HEK293 (cell line): Measurements from ENCODE around the gene ZBTB38.

Experiments
- FEZF1 ChIP-seq: fragments of 450-650 bp; formaldehyde crosslinking; IDR thresholded peaks from 2 replicates; pipeline ENCODE4 v1.5.1; 2016; ENCODE audit warnings: missing biosample characterization, missing genetic modification characterization
- GFI1B ChIP-seq: fragments of 450-650 bp; formaldehyde crosslinking; IDR thresholded peaks from 2 replicates; pipeline ENCODE4 v1.5.1; 2016; ENCODE audit warnings: missing biosample characterization, missing genetic modification characterization
- GLI2 ChIP-seq: fragments of 450-650 bp; formaldehyde crosslinking; IDR thresholded peaks from 2 replicates; pipeline ENCODE4; 2017; ENCODE audit warnings: missing biosample characterization, missing genetic modification characterization, low read depth, borderline replicate concordance
- GLIS2 ChIP-seq: fragments of 450-650 bp; formaldehyde crosslinking; IDR thresholded peaks from 2 replicates; pipeline ENCODE4 v1.5.1; 2016; ENCODE audit warnings: missing biosample characterization, missing genetic modification characterization
- HOXC10 ChIP-seq: sonication (generic); formaldehyde crosslinking; IDR thresholded peaks from 2 replicates; pipeline ENCODE4 v1.8.1; 2023; ENCODE audit warnings: mild to moderate bottlenecking, missing genetic modification reagents
- REPIN1 ChIP-seq: fragments of 450-650 bp; formaldehyde crosslinking; IDR thresholded peaks from 2 replicates; pipeline ENCODE4 v1.5.1; 2017; ENCODE audit warnings: missing biosample characterization, missing genetic modification characterization, low read depth
- REST ChIP-seq: fragments of 450-650 bp; formaldehyde crosslinking; IDR thresholded peaks from 2 replicates; pipeline ENCODE4 v1.5.1; 2016; ENCODE audit warnings: missing biosample characterization, missing genetic modification characterization
- SP3 ChIP-seq: fragments of 450-650 bp; formaldehyde crosslinking; IDR thresholded peaks from 2 replicates; pipeline ENCODE4 v1.5.1; 2016; ENCODE audit warnings: missing biosample characterization, missing genetic modification characterization
- ZBTB48 ChIP-seq: fragments of 450-650 bp; formaldehyde crosslinking; IDR thresholded peaks from 2 replicates; pipeline ENCODE4 v1.5.1; 2016; ENCODE audit warnings: missing biosample characterization, missing genetic modification characterization
- ZNF10 ChIP-seq: fragments of 450-650 bp; formaldehyde crosslinking; IDR thresholded peaks from 2 replicates; pipeline ENCODE4 v1.5.1; 2017; ENCODE audit warnings: missing biosample characterization, missing genetic modification characterization
- ZNF121 ChIP-seq: fragments of 450-650 bp; formaldehyde crosslinking; IDR thresholded peaks from 2 replicates; pipeline ENCODE4 v1.5.1; 2016; ENCODE audit warnings: missing biosample characterization, missing genetic modification characterization
- ZNF157 ChIP-seq: fragments of 450-650 bp; formaldehyde crosslinking; IDR thresholded peaks from 2 replicates; pipeline ENCODE4 v1.5.1; 2016; ENCODE audit warnings: missing biosample characterization, missing genetic modification characterization
- ZNF16 ChIP-seq: fragments of 450-650 bp; formaldehyde crosslinking; IDR thresholded peaks from 2 replicates; pipeline ENCODE4 v1.5.1; 2016; ENCODE audit warnings: low read depth, missing biosample characterization, missing genetic modification characterization
- ZNF175 ChIP-seq: fragments of 450-650 bp; formaldehyde crosslinking; IDR thresholded peaks from 2 replicates; pipeline ENCODE4 v1.5.1; 2016; ENCODE audit warnings: missing biosample characterization, missing genetic modification characterization
- ZNF19 ChIP-seq: fragments of 450-650 bp; formaldehyde crosslinking; IDR thresholded peaks from 2 replicates; pipeline ENCODE4; 2016; ENCODE audit warnings: missing biosample characterization, missing genetic modification characterization, low read depth
- ZNF214 ChIP-seq: fragments of 450-650 bp; formaldehyde crosslinking; IDR thresholded peaks from 2 replicates; pipeline ENCODE4 v1.5.1; 2017; ENCODE audit warnings: missing biosample characterization, mild to moderate bottlenecking, missing genetic modification characterization, borderline replicate concordance
- ZNF24 ChIP-seq: fragments of 450-650 bp; formaldehyde crosslinking; IDR thresholded peaks from 2 replicates; pipeline ENCODE4 v1.5.1; 2016; ENCODE audit warnings: missing biosample characterization, missing genetic modification characterization
- ZNF292 ChIP-seq: fragments of 450-650 bp; formaldehyde crosslinking; IDR thresholded peaks from 2 replicates; pipeline ENCODE4 v1.5.1; 2016; ENCODE audit warnings: low read depth, missing biosample characterization, missing genetic modification characterization, borderline replicate concordance
- ZNF311 ChIP-seq: fragments of 450-650 bp; formaldehyde crosslinking; IDR thresholded peaks from 2 replicates; pipeline ENCODE4 v1.5.1; 2017; ENCODE audit warnings: missing biosample characterization, missing genetic modification characterization, borderline replicate concordance
- ZNF548 ChIP-seq: fragments of 450-650 bp; formaldehyde crosslinking; IDR thresholded peaks from 2 replicates; pipeline ENCODE4 v1.5.1; 2016; ENCODE audit warnings: missing biosample characterization, missing genetic modification characterization
- ZNF558 ChIP-seq: fragments of 450-650 bp; formaldehyde crosslinking; IDR thresholded peaks from 2 replicates; pipeline ENCODE4 v1.5.1; 2016; ENCODE audit warnings: missing biosample characterization, missing genetic modification characterization
- ZNF677 ChIP-seq: fragments of 450-650 bp; IDR thresholded peaks from 2 replicates; pipeline ENCODE4 v1.5.0; 2018; ENCODE audit warnings: missing biosample characterization, mild to moderate bottlenecking, missing genetic modification characterization, moderate library complexity
- ZNF701 ChIP-seq: fragments of 450-650 bp; formaldehyde crosslinking; IDR thresholded peaks from 2 replicates; pipeline ENCODE4 v1.5.1; 2016; ENCODE audit warnings: missing biosample characterization, missing genetic modification characterization
- ZNF785 ChIP-seq: fragments of 450-650 bp; formaldehyde crosslinking; IDR thresholded peaks from 2 replicates; pipeline ENCODE4 v1.5.1; 2016; ENCODE audit warnings: missing biosample characterization, missing genetic modification characterization
- ZXDB ChIP-seq: fragments of 450-650 bp; formaldehyde crosslinking; IDR thresholded peaks from 2 replicates; pipeline ENCODE4 v1.5.1; 2016; ENCODE audit warnings: missing biosample characterization, missing genetic modification characterization
- TF ChIP-seq, protein P1 (sequence below): fragments of 450-650 bp; formaldehyde crosslinking; IDR thresholded peaks from 2 replicates; pipeline ENCODE4 v1.5.1; 2017; ENCODE audit warnings: missing biosample characterization, mild to moderate bottlenecking, missing genetic modification characterization, moderate library complexity
- TF ChIP-seq, protein P2 (sequence below): fragments of 450-650 bp; formaldehyde crosslinking; IDR thresholded peaks from 2 replicates; pipeline ENCODE4 v1.5.1; 2016; ENCODE audit warnings: missing biosample characterization, missing genetic modification characterization, borderline replicate concordance
- TF ChIP-seq, protein P3 (sequence below): fragments of 450-650 bp; formaldehyde crosslinking; IDR thresholded peaks from 2 replicates; pipeline ENCODE4 v1.5.1; 2016; ENCODE audit warnings: missing biosample characterization, missing genetic modification characterization, borderline replicate concordance

Gene ZBTB38

GRCh38 chr3:141384157-141384556 is 15.9 kb downstream of the ZBTB38 start (continued):
- no peak for TF ChIP-seq ZNF16
- TF ChIP-seq FEZF1, result peak; percentile 58
- no peak for TF ChIP-seq ZNF548 (tag by site-specific recombination)
- no peak for TF ChIP-seq ZNF558 (tag by site-specific recombination)
- no peak for TF ChIP-seq HOXC10 (CRISPR knock-in tag)
- TF ChIP-seq, protein P1, sequence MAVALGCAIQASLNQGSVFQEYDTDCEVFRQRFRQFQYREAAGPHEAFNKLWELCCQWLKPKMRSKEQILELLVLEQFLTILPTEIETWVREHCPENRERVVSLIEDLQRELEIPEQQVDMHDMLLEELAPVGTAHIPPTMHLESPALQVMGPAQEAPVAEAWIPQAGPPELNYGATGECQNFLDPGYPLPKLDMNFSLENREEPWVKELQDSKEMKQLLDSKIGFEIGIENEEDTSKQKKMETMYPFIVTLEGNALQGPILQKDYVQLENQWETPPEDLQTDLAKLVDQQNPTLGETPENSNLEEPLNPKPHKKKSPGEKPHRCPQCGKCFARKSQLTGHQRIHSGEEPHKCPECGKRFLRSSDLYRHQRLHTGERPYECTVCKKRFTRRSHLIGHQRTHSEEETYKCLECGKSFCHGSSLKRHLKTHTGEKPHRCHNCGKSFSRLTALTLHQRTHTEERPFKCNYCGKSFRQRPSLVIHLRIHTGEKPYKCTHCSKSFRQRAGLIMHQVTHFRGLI, result no peak
- TF ChIP-seq GLIS2 (tag by site-specific recombination), result no peak
- no peak for TF ChIP-seq ZNF10 (tag by site-specific recombination)
- TF ChIP-seq ZNF311 (tag by site-specific recombination), result no peak
- no peak for TF ChIP-seq SP3 (tag by site-specific recombination)
- TF ChIP-seq ZNF19 (tag by site-specific recombination), result no peak
- TF ChIP-seq ZNF157 (tag by site-specific recombination), result no peak
- TF ChIP-seq ZNF292, result no peak
- no peak for TF ChIP-seq REPIN1 (tag by site-specific recombination)
- TF ChIP-seq REST (tag by site-specific recombination), result no peak
- no peak for TF ChIP-seq ZNF785 (tag by site-specific recombination)
- TF ChIP-seq ZNF701 (tag by site-specific recombination), result no peak
- TF ChIP-seq, protein P2, sequence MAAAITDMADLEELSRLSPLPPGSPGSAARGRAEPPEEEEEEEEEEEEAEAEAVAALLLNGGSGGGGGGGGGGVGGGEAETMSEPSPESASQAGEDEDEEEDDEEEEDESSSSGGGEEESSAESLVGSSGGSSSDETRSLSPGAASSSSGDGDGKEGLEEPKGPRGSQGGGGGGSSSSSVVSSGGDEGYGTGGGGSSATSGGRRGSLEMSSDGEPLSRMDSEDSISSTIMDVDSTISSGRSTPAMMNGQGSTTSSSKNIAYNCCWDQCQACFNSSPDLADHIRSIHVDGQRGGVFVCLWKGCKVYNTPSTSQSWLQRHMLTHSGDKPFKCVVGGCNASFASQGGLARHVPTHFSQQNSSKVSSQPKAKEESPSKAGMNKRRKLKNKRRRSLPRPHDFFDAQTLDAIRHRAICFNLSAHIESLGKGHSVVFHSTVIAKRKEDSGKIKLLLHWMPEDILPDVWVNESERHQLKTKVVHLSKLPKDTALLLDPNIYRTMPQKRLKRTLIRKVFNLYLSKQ (tag by site-specific recombination), result no peak
- TF ChIP-seq ZNF677 (tag by site-specific recombination), result no peak
- peak; percentile 86 for TF ChIP-seq GLI2 (tag by site-specific recombination)
- no peak for TF ChIP-seq ZBTB48 (tag by site-specific recombination)
- TF ChIP-seq GFI1B (tag by site-specific recombination), result no peak
- no peak for TF ChIP-seq ZNF175 (tag by site-specific recombination)
- TF ChIP-seq ZNF214 (tag by site-specific recombination), result no peak
- peak; percentile 59; the same call in 1 of the 2 replicates for TF ChIP-seq ZNF24 (tag by site-specific recombination)
- TF ChIP-seq ZNF121 (tag by site-specific recombination), result no peak
- TF ChIP-seq, protein P3, sequence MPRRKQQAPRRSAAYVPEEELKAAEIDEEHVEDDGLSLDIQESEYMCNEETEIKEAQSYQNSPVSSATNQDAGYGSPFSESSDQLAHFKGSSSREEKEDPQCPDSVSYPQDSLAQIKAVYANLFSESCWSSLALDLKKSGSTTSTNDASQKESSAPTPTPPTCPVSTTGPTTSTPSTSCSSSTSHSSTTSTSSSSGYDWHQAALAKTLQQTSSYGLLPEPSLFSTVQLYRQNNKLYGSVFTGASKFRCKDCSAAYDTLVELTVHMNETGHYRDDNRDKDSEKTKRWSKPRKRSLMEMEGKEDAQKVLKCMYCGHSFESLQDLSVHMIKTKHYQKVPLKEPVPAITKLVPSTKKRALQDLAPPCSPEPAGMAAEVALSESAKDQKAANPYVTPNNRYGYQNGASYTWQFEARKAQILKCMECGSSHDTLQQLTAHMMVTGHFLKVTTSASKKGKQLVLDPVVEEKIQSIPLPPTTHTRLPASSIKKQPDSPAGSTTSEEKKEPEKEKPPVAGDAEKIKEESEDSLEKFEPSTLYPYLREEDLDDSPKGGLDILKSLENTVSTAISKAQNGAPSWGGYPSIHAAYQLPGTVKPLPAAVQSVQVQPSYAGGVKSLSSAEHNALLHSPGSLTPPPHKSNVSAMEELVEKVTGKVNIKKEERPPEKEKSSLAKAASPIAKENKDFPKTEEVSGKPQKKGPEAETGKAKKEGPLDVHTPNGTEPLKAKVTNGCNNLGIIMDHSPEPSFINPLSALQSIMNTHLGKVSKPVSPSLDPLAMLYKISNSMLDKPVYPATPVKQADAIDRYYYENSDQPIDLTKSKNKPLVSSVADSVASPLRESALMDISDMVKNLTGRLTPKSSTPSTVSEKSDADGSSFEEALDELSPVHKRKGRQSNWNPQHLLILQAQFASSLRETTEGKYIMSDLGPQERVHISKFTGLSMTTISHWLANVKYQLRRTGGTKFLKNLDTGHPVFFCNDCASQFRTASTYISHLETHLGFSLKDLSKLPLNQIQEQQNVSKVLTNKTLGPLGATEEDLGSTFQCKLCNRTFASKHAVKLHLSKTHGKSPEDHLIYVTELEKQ (tag by site-specific recombination), result no peak
- TF ChIP-seq ZXDB, result no peak
